CD4-positive, alpha-beta T cell treated with Interleukin-10 for 1 hour (primary cell): Measurements from ENCODE around the gene MARF1.
"Not testable (repeated sequence)": the region's sequence is repeated elsewhere in the genome, so short reads cannot be mapped to it uniquely, and the experiment has no call there.

Experiments
- DNase-seq: peaks from one replicate; pipeline ENCODE4 v3.0.0-alpha.2; 2020

Gene MARF1, protein sequence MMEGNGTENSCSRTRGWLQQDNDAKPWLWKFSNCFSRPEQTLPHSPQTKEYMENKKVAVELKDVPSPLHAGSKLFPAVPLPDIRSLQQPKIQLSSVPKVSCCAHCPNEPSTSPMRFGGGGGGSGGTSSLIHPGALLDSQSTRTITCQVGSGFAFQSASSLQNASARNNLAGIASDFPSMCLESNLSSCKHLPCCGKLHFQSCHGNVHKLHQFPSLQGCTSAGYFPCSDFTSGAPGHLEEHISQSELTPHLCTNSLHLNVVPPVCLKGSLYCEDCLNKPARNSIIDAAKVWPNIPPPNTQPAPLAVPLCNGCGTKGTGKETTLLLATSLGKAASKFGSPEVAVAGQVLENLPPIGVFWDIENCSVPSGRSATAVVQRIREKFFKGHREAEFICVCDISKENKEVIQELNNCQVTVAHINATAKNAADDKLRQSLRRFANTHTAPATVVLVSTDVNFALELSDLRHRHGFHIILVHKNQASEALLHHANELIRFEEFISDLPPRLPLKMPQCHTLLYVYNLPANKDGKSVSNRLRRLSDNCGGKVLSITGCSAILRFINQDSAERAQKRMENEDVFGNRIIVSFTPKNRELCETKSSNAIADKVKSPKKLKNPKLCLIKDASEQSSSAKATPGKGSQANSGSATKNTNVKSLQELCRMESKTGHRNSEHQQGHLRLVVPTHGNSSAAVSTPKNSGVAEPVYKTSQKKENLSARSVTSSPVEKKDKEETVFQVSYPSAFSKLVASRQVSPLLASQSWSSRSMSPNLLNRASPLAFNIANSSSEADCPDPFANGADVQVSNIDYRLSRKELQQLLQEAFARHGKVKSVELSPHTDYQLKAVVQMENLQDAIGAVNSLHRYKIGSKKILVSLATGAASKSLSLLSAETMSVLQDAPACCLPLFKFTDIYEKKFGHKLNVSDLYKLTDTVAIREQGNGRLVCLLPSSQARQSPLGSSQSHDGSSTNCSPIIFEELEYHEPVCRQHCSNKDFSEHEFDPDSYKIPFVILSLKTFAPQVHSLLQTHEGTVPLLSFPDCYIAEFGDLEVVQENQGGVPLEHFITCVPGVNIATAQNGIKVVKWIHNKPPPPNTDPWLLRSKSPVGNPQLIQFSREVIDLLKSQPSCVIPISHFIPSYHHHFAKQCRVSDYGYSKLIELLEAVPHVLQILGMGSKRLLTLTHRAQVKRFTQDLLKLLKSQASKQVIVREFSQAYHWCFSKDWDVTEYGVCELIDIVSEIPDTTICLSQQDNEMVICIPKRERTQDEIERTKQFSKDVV (N-terminal part only)

DNA sequence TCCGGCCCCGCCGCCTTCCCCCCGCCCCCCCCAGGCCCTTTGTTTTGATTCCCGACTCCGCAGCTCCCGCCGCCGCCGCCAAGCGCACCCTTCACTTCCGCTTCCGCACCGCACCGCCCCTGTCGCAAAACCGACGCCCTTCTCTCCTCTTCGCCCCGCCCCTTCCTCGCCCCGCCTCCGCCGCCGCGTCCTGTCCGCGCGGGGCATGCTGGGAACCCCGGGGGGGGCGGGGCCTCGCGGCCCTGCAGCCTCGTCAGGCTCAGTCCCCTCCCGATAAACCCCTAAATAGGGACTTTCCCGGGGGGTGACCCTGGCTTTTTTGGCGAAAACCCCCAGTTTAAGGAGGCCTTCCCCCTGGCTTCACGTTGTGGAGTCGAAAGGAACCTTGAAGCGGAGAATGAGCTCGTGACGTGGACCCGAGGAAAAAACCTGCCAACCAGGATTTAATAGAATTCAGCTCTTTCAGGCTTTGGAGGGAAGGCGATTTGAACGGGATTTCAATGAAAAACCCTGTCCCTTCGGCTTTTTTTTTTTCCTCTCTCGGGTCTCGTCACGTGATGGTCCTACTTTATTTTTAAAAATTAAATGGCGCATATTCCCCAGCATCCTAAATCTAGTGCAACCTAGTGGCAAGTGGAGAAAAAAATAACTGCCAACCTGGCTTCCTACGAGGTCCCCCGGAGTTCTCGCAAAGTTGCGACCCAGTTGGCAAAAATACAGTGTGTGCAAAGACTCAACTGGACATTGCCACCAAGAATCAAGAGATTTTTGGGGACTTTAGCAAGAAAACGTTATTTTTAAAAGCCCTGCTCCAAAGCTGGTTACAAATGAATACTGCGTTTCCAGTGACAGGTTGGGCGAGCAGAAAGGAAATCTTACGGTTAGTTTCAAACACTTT is at the start of gene MARF1:
Gene MARF1, minus strand, starts transcription at position 107 of the 898 bp plus-strand sequence. CDS start 3,921 bp downstream, outside the sequence.
- peak; percentile 99 for DNase-seq

DNA sequence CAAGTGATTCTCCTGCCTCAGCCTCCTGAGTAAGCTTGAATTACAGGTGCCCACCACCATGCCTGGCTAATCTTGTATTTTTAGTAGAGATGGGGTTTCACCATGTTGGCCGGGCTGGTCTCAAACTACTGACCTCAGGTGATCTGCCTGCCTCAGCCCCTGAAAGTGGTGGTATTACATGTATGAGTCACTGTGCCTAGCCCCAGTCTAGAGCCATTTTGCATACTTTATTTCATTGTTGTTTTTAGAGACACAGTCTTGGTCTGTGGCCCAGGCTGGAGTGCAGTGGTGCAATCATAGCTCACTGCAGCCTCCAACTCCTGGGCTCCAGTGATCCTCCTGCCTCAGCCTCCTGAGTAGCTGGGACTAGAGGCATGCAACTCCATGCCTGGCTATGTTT is 49.6 kb upstream of the MARF1 start:
- DNase-seq, result not testable (repeated sequence)

DNA sequence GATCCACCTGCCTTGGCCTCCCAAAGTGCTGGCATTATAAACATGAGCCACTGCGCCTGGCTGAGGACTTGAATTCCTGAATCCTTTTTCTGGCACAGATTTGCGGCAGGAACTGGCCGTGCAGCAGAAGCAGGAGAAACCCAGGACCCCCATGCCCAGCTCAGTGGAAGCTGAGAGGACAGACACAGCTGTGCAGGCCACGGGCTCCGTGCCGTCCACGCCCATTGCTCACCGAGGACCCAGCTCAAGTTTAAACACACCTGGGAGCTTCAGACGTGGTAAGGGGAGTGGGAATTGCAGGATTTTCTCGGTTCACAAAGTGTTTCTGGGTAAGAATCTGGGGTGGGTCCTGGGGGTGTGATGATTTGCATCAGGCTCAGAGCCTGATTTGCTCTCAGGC is 48.1 kb upstream of the MARF1 start:
- DNase-seq, result no peak

DNA sequence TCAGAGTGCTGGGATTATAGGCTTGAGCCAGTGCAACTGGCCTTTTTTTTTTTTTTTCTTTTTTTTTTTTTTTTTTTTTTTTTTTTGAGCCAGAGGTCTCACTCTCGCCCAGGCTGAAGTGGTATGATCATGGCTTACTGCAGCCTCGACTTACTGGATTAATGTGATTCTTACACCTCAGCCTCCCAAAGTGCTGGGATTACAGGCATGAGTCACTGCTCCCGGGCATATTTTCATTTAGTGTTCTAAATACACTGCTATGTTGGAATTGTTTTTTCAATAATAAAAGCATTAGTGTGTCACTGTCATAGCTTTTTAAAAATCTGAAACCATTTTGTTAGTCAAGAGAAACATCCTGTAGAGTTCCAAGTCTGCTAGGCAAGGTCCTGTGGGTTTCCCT is 47.3 kb upstream of the MARF1 start:
- no peak for DNase-seq

DNA sequence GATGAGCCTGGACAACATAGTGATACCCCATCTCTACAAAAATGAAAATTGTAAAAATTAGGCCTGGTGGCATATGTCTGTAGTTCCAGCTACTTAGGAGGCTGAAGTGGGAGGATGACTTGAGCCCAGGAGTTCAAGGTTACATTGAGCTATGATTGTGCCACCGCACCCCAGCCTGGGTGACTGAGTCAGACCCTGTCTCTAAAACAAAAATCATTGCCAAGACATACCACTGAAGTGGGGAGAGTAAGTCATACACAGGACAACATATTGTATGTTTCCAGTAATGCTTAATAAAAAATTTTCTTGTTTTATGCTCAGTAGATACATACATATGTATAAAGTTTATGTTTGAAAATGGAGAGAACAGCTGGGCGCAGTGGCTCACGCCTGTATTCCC is 46.3 kb upstream of the MARF1 start:
- no peak for DNase-seq

DNA sequence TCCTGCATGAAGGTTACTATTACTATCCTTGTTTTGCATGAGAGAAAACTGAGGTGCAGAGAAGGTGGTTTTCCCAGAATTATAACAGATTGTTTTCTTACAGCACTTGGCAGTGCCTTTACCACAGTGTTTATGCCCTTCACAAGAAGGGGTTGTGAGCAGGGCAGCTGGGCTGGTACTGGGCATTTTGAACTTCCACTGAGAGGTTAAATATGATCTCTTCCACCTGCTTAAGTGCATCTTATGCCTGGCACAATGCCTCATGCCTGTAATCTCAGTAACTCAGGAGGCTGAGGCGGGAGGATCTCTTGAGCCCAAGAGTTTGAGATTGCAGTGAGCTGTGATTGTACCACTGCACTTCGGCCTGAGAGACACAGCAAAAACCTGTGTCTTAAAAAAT is 43.3 kb upstream of the MARF1 start:
- DNase-seq, result no peak

DNA sequence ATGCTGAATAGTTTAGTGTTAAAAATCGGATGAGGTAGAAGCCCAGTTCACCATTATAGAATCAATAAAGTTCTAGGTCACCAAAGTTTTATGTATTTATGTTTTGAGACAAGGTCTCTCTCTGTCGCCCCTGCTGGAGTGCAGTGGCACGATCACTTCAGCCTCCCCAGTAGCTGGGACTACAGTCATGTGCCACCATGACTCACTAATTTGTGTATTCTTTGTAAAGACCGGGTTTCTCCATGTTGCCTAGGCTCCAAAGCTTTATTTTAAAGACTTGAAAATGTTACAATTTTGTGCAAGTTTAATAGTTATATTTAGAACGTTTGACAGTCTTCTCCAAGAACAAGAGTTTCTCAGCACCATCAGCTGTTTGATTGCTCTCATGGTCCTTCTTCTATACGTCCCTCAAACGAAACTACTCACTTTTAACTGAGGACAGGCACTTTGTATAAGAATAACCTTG is 39.2 kb upstream of the MARF1 start:
- peak; percentile 51 for DNase-seq

DNA sequence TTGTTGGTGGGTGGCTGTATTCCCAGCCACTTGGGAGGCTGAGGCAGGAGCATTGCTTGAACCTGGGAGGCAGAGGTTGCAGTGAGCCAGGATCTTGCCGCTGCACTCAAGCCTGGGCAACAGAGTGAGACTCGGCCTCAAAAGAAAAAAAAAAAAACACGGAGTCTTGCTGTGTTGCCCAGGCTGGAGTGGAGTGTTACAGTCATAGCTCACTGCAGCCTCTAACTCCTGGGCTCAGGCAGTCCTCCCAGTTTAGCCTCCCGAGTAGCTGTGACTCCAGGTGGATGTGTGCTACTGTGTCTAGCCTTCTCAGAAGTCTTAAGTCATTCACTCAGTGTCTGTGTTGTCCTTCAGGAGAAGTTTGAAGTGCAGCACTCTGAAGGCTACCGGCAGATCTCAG is 34.5 kb upstream of the MARF1 start:
- no peak for DNase-seq

DNA sequence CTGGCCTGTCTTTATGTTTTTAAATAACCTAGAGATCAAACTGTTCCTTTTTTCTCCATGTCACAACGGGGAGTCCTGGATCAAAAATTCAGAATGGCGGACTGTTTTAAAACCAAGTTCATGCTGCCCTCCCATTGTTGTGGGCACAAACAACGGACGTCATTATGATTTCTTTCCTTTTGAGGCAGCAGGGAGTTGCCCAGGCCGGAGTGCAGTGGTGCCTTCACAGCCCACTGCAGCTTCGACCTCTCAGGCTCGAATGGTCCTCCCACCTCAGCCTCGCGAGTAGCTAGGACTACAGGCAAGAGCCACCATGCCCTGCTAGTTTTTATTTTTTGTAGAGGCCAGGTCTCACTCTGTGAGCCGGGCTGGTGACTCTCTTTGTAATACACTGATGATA is 33.6 kb upstream of the MARF1 start:
- no peak for DNase-seq

DNA sequence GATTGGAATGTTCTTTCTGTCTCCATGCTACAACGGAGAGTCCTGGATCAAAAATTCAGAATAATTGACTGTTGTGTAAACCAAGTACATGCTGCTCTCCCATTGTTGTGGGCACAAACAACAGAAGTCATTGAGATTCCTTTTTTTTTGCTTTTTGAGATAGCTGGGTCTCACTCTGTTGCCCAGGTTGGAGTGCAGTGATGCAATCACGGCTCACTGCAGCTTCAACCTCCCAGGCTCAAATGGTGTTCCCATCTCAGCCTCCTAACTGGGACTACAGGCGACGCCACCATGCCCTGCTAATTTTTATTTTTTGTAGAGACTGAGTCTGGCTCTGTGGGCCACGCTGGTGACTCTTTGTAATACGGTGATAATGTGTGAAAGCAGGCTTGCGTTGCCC is 31.6 kb upstream of the MARF1 start:
- DNase-seq, result no peak

DNA sequence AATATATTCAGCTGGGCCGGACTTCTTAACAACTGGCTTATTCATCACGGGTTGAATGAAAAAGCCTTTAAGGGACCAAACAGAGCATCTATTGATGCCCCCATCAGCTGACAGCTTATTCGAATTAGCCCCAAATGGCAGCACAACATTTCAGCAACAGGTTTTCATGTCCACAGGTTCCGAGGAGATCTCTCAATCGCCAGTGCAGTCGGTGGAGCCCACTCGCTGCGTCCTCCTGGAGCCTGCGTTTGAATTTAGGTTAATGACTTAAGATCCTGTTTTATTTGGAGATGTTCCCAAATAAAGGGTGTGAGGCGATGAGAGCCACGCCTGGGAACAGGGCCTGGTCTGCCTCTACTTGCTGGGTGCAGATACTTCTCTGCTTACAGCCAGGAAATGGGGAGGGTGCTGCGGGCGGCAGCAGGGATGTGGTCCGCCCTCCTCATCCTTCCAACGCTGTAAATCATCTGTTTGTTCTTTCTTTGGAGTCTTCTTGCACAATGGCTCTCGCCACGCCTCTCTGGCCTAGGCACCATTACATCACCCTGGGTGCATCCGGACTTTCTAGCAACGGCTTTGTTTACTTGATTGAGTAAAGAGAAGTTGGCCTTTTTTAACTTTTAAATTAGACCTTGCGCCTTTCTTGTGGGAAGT is 29.7 kb upstream of the MARF1 start:
- peak; percentile 87 for DNase-seq

DNA sequence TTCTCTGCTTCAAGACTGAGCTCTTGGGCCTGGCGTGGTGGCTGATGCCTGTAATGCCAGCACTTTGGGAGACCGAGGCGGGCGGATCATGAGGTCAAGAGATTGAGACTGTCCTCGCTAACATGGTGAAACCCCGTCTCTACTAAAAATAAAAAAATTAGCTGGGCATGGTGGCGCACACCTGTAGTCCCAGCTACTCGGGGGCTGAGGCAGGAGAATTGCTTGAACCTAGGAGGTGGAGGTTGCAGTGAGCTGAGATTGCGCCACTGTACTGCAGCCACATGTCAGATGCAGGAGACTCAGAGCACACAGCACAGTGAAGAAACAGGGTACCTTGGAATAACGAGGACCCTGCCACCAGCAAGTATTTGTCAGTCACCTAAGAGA is 29.2 kb upstream of the MARF1 start:
- DNase-seq, result not testable (repeated sequence)

DNA sequence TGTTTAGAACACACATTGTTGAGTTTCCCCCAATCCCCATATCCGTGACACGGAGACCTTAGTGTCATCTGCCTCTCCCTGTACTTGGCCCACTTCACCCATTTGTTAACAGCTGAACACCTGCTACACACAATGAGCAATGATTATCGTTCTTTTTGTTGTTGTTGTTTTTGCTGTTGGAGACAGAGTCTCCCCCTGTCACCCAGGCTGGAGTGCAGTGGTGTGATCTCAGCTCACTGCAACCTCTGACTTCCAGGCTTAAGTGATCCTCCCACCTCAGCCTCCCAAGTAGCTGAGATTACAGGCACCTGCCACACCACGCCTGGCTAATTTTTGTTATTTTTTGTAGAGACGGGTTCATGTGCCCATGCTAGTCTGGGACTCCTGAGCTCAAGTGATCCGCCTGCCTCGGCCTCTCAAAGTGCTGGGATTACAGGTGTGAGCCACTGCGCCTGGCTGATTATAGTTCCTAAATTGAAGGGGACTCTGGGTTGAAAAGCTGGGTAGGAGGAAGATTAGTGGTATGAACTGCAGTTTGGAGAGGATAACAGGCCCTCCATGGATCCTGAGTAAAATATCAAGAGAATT is 28.7 kb upstream of the MARF1 start:
- DNase-seq, result no peak

DNA sequence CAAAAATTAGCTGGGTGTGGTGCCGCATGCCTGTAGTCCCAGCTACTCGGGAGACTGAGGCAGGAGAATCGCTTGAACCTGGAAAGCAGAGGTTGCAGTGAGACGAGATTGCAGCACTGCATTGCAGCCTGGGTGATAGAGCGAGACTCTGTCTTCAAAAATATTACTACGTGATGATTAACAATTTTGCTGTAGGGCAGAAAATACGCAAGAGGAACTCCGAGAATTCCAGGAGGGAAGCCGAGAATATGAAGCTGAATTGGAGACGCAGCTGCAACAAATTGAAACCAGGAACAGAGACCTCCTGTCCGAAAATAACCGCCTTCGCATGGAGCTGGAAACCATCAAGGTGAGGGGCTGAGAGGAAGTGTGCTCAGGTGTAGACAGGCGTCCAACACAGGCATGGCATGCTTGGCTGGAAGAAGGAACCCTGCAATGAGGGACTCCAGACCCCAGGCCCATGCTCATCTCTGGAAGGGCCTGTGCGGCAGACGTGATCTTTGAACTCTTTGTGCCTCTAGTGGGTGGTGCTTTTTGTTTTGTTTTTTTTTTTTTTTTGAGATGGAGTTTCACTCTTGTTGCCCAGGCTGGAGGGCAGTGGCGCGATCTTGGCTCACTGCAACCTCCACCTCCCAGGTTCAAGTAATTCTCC is 24.3 kb upstream of the MARF1 start:
- DNase-seq, result no peak

DNA sequence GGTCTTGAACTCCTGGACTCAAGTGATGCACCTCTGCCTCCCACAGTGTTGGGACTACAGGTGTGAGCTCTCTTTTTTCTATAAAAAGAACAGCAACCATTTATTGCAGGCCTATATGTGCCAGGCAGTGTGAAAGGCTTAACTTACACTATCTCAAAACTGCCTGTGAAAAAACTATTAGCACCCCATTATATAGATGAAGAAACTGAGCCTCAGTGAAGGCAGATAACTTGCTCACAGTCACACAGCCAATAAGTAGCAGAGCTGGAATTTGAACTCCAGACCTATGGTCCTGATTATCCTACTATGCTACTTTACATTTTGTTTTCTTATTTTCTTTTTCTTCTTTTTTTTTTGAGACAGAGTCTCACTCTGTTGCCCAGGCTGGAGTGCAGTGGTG is 22.2 kb upstream of the MARF1 start:
- DNase-seq, result no peak

DNA sequence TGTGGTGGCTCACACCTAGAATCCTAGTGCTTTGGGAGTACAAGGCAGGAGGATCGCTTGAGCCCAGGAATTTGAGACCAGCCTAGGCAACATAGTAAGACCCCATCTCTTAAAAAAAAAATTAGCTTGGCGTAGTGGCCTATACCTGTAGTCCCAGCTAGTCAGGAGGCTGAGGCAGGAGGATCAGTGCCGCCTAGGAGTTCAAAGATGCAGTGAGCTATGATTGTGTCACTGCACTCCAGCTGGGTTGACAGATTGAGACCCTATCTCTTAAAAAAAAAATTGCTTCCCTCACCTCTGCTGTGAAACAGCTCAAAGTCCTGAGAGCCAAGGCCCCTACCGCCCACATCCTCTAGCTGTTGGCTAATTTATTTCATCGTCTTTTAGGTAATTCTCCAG is 17.2 kb upstream of the MARF1 start:
- no peak for DNase-seq

DNA sequence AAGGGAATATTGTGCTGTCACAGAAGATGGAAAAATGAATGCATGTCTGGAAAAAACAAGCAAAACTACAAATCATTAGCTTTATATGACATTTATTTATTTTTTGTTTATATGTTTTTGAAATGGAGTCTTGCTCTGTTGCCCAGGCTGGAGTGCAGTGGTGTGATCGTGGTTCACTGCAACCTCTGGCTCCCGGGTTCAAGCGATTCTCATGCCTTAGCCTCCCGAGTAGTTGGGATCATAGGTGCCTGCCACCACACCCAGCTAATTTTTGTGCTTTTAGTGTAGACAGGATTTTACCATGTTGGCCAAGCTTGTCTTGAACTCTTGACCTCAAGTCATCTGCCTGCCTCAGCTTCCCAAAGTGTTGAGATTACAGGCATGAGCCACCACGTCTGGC is 15.6 kb upstream of the MARF1 start:
- DNase-seq, result no peak

DNA sequence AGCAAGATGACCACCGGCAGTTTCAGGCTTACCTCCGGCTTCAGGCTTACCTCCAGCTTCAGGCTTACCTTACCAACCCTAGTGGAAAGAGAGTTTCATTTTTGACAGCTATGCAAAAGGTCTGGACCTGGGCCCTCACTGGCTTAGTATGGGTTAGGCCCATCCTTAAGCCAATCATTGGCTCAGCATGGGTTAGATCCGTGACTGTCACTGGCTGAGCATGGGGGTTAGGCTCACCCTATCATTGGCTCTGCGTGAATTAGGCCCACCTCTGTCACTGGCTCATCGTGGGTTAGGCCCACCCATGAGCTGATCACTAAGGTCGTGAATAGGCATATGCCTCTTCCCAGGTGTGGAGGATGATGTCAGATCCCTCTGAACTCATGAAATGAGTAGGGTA is 15.2 kb upstream of the MARF1 start:
- no peak for DNase-seq

DNA sequence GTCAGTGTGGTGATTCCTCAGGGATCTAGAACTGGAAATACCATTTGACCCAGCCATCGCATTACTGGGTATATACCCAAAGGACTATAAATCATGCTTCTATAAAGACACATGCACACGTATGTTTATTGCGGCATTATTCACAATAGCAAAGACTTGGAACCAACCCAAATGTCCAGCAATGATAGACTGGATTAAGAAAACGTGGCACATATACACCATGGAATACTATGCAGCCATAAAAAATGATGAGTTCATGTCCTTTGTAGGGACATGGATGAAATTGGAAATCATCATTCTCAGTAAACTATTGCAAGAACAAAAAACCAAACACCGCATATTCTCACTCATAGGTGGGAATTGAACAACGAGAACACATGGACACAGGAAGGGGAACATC is 12.6 kb upstream of the MARF1 start:
- DNase-seq, result not testable (repeated sequence)

DNA sequence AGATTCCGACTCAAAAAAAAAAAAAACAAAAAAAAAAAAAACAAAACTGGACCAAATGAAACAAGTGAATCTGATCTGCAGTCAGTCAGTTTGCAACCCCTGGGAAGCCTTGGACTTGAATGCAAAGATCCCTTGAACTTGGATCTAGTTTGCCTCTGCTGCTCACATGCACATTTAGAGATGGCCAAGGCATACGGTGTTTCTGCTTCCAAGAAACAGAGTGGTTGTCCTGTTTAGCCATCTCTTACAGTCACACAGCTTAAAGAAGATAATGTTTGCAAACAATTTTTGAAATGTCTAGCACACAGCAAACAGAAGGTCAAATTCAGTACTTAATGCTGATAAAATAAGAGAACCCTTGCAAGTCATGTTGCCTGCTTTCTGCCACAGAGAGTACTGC is 11.6 kb upstream of the MARF1 start:
- DNase-seq, result no peak

DNA sequence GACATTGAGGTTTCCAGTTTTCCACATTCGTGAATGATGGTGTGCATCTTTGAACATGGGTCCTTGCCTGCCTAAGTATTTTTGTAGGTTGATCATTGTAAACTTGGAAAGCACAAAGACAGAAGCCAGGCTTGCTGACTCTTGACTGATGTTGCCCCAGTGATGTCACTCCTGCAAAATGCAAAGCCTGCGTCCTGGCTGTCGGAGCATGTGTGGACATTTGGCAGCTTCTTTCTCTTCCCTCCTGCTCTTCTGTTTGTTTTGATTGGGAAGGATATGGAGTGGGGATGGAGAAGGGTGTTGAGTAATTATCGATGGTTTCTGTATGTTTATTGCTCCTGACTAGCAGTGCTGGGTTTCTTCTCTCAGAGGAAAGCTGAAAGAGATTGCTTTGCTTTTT is 10.3 kb upstream of the MARF1 start:
- no peak for DNase-seq
